ENCODE results near the gene MRPL11.

DNA sequence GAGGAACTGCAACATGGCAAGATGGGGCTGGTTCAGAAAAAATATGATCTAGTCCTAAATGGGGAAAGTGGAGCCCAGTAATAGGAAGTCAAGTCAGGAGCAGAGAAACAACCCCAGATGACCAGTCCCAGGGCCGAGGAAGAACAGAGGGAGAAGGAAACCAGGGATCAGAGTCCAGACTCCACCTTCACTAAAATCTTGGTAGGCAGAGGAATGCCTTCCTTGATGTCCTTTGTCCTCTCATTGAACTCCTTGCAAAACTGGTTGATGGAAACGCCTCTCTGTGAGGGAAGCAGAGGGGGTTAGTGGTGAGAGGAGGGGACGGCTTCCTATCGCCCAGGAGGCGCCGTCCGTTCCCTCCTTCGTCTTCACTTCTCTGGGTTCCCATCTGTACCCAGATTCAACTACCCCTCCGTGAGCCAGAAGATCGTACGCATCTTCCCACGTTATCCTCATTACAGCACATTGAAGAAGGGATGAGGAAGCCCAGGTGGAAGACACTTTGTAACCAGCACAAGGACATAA, 607 bp downstream of the MRPL11 start:
- TF ChIP-seq, protein P1, sequence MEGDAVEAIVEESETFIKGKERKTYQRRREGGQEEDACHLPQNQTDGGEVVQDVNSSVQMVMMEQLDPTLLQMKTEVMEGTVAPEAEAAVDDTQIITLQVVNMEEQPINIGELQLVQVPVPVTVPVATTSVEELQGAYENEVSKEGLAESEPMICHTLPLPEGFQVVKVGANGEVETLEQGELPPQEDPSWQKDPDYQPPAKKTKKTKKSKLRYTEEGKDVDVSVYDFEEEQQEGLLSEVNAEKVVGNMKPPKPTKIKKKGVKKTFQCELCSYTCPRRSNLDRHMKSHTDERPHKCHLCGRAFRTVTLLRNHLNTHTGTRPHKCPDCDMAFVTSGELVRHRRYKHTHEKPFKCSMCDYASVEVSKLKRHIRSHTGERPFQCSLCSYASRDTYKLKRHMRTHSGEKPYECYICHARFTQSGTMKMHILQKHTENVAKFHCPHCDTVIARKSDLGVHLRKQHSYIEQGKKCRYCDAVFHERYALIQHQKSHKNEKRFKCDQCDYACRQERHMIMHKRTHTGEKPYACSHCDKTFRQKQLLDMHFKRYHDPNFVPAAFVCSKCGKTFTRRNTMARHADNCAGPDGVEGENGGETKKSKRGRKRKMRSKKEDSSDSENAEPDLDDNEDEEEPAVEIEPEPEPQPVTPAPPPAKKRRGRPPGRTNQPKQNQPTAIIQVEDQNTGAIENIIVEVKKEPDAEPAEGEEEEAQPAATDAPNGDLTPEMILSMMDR (IDR thresholded peaks at IDR 0.05): no peak
- TF ChIP-seq POLR2A (IDR thresholded peaks at IDR 0.05): no peak
